Nephron progenitor cell (in vitro differentiated cells): Measurements from ENCODE around the gene GCK.
"Not testable (repeated sequence)": the region's sequence is repeated elsewhere in the genome, so short reads cannot be mapped to it uniquely, and the experiment has no call there.

Source experiments
- DNase-seq: peaks from one replicate; pipeline ENCODE4 v3.0.0; 2021
- H3K27ac Mint-ChIP-seq: 2 replicates; pipeline ENCODE4 v1.8.0; 2021; ENCODE audit warnings: mild to moderate bottlenecking, moderate library complexity, mixed read lengths
- H3K27me3 Mint-ChIP-seq: 2 replicates; pipeline ENCODE4 v1.8.0; 2021; ENCODE audit warnings: mild to moderate bottlenecking, low read depth, mixed read lengths; ENCODE audit not compliant: poor library complexity
- H3K36me3 Mint-ChIP-seq: 2 replicates; pipeline ENCODE4 v1.8.0; 2021; ENCODE audit warnings: low read depth, mixed read lengths
- H3K4me1 Mint-ChIP-seq: 2 replicates; pipeline ENCODE4 v1.8.0; 2021; ENCODE audit warnings: mixed read lengths
- H3K4me3 Mint-ChIP-seq: 2 replicates; pipeline ENCODE4 v1.8.0; 2021; ENCODE audit warnings: mild to moderate bottlenecking, moderate library complexity, mixed read lengths
- H3K9me3 Mint-ChIP-seq: 2 replicates; pipeline ENCODE4 v1.8.0; 2021; ENCODE audit warnings: mild to moderate bottlenecking, moderate library complexity, mixed read lengths
- TF ChIP-seq, protein P1 (sequence below): fragments of 200-600 bp; sonication (generic); IDR thresholded peaks from 2 replicates; pipeline ENCODE4 v1.5.0; 2021; ENCODE audit warnings: antibody characterized with exemption

The GCK gene

GRCh38 chr7:44172352-44172751 is 16.9 kb downstream of the GCK start:
- H3K4me3 Mint-ChIP-seq, result no peak overlapping the region
- H3K27me3 Mint-ChIP-seq, result peaks cover 74% of the 10 kb centered on the region
- TF ChIP-seq, protein P1, sequence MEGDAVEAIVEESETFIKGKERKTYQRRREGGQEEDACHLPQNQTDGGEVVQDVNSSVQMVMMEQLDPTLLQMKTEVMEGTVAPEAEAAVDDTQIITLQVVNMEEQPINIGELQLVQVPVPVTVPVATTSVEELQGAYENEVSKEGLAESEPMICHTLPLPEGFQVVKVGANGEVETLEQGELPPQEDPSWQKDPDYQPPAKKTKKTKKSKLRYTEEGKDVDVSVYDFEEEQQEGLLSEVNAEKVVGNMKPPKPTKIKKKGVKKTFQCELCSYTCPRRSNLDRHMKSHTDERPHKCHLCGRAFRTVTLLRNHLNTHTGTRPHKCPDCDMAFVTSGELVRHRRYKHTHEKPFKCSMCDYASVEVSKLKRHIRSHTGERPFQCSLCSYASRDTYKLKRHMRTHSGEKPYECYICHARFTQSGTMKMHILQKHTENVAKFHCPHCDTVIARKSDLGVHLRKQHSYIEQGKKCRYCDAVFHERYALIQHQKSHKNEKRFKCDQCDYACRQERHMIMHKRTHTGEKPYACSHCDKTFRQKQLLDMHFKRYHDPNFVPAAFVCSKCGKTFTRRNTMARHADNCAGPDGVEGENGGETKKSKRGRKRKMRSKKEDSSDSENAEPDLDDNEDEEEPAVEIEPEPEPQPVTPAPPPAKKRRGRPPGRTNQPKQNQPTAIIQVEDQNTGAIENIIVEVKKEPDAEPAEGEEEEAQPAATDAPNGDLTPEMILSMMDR, result no peak
- no peak for DNase-seq
- no peak overlapping the region for H3K27ac Mint-ChIP-seq
- H3K4me1 Mint-ChIP-seq, result peaks cover 13% of the 10 kb centered on the region
- H3K36me3 Mint-ChIP-seq, result no peaks in the 10 kb centered on the region
- H3K9me3 Mint-ChIP-seq, result peaks cover 22% of the 10 kb centered on the region

GRCh38 chr7:44171901-44172300 is 17.3 kb downstream of the GCK start:
- H3K27me3 Mint-ChIP-seq, result peaks cover 74% of the 10 kb centered on the region
- H3K4me1 Mint-ChIP-seq, result peaks cover 13% of the 10 kb centered on the region
- peaks cover 26% of the 10 kb centered on the region for H3K9me3 Mint-ChIP-seq
- H3K36me3 Mint-ChIP-seq, H3K4me3 Mint-ChIP-seq, H3K27ac Mint-ChIP-seq, DNase-seq: not testable (repeated sequence)

GRCh38 chr7:44167920-44168319 is 21.3 kb downstream of the GCK start:
- H3K36me3 Mint-ChIP-seq, result peaks cover 6% of the 10 kb centered on the region
- DNase-seq, result no peak
- TF ChIP-seq, protein P1, result no peak
- H3K9me3 Mint-ChIP-seq, result peaks cover 39% of the 10 kb centered on the region
- H3K4me3 Mint-ChIP-seq, result no peak overlapping the region
- H3K27ac Mint-ChIP-seq, result no peak overlapping the region
- H3K27me3 Mint-ChIP-seq, result peaks cover 58% of the 10 kb centered on the region
- H3K4me1 Mint-ChIP-seq, result peaks cover 8% of the 10 kb centered on the region

- H3K36me3 Mint-ChIP-seq, result peaks cover 6% of the 10 kb centered on the region
- H3K4me1 Mint-ChIP-seq, result peaks cover 16% of the 10 kb centered on the region
- no peak overlapping the region for H3K27ac Mint-ChIP-seq
- peaks cover 30% of the 10 kb centered on the region for H3K27me3 Mint-ChIP-seq
- TF ChIP-seq, protein P1, result no peak
- peaks cover 21% of the 10 kb centered on the region for H3K9me3 Mint-ChIP-seq
- DNase-seq, result no peak
- no peak overlapping the region for H3K4me3 Mint-ChIP-seq
These were observed 25.6 kb downstream of the GCK start for GRCh38 chr7:44163591-44163990.

GRCh38 chr7:44162785-44163395 is 26.3 kb downstream of the GCK start:
- Mint-ChIP-seq H3K4me3 (no peak overlapping the region), H3K27ac (no peak overlapping the region), H3K9me3 (peaks cover 21% of the 10 kb centered on the region), H3K27me3 (peaks cover 26% of the 10 kb centered on the region), H3K36me3 (peaks cover 6% of the 10 kb centered on the region), H3K4me1 (peaks cover 19% of the 10 kb centered on the region)
- TF ChIP-seq, protein P1, result no peak
- no peak for DNase-seq

GRCh38 chr7:44162179-44162578 is 27.1 kb downstream of the GCK start:
- peaks cover 19% of the 10 kb centered on the region for H3K9me3 Mint-ChIP-seq
- no peak for DNase-seq
- peaks cover 23% of the 10 kb centered on the region for H3K27me3 Mint-ChIP-seq
- no peak overlapping the region for H3K27ac Mint-ChIP-seq
- H3K36me3 Mint-ChIP-seq, result peaks cover 6% of the 10 kb centered on the region
- no peak overlapping the region for H3K4me3 Mint-ChIP-seq
- peaks cover 26% of the 10 kb centered on the region for H3K4me1 Mint-ChIP-seq
- TF ChIP-seq, protein P1, result no peak
